ENCODE measurements around the gene SNX2. TPM values are rescaled to one million over a fixed set of nuclear protein-coding genes. Genes with fewer than 3 reads are reported as not detected.

SNX2 gene
- total RNA-seq, 4 donors from 2014 or later = 27.3 to 337 (median 69.6) TPM

- TF ChIP-seq CTCF (IDR thresholded peaks at IDR 0.05) (no peak), POLR2AphosphoS5 (IDR thresholded peaks at IDR 0.05) (no peak), POLR2A (IDR thresholded peaks at IDR 0.05) (no peak), EP300 (IDR thresholded peaks at IDR 0.05; ENCODE audit: low read depth) (no peak)
- no peak for DNase-seq
- intact Hi-C loops (cut with DNase I; ENCODE audit: low total_unique reads) = no loop called here
- in situ Hi-C loops (cut with MboI; ENCODE audit: low pct_ligation_motif_present in 1 of 4, low pct_unique_long_range_greater_than_20kb in 1 of 4, low sequenced_read_pairs in 3 of 4) = no loop called here
- Histone ChIP-seq H3K27ac (no peak overlapping the region), H3K36me3 (peaks cover 0 to 29% (median 11%) of the 10 kb centered on the region in 4 donors), H3K27me3 (no peaks in the 10 kb centered on the region), H3K4me1 (no peaks in the 10 kb centered on the region), H3K9me3 (no peaks in the 10 kb centered on the region), H3K4me3 (no peak overlapping the region)
- 89 to 91% methylated on average over 1 of the region's 1 CpG for WGBS, 2 donors (ENCODE audit: low coverage in 1 of 2)
Observed at GRCh38 chr5:122831984-122832383, 57.1 kb downstream of the SNX2 start.

- no peaks in the 10 kb centered on the region for H3K27me3 ChIP-seq
- DNase-seq = no peak
- intact Hi-C loops (cut with DNase I; ENCODE audit: low total_unique reads) (no loop called here), in situ Hi-C loops (cut with MboI; ENCODE audit: low pct_ligation_motif_present in 1 of 4, low pct_unique_long_range_greater_than_20kb in 1 of 4, low sequenced_read_pairs in 3 of 4) (no loop called here)
- no peaks in the 10 kb centered on the region for H3K9me3 ChIP-seq
- H3K4me1 ChIP-seq = no peaks in the 10 kb centered on the region
- no peak overlapping the region for H3K4me3 ChIP-seq
- H3K27ac ChIP-seq = no peak overlapping the region
- TF ChIP-seq POLR2AphosphoS5 (IDR thresholded peaks at IDR 0.05) (no peak), CTCF (IDR thresholded peaks at IDR 0.05) (no peak), EP300 (IDR thresholded peaks at IDR 0.05; ENCODE audit: low read depth) (no peak), POLR2A (IDR thresholded peaks at IDR 0.05) (no peak)
- H3K36me3 ChIP-seq = no peaks in the 10 kb centered on the region
- WGBS, 2 donors (ENCODE audit: low coverage in 1 of 2) = 88 to 100% methylated on average over 1 of the region's 1 CpG
Observed at GRCh38 chr5:122835681-122836080, 60.8 kb downstream of the SNX2 start.

- no peak for DNase-seq
- no peaks in the 10 kb centered on the region for H3K9me3 ChIP-seq
- no peak overlapping the region for H3K4me3 ChIP-seq
- in situ Hi-C loops (cut with MboI; ENCODE audit: low pct_ligation_motif_present in 1 of 4, low pct_unique_long_range_greater_than_20kb in 1 of 4, low sequenced_read_pairs in 3 of 4) = no loop called here
- TF ChIP-seq CTCF (IDR thresholded peaks at IDR 0.05) = no peak
- TF ChIP-seq EP300 (IDR thresholded peaks at IDR 0.05; ENCODE audit: low read depth) = no peak
- TF ChIP-seq POLR2A (IDR thresholded peaks at IDR 0.05) = no peak
- no peak for TF ChIP-seq POLR2AphosphoS5 (IDR thresholded peaks at IDR 0.05)
- no peaks in the 10 kb centered on the region for H3K27me3 ChIP-seq
- no peaks in the 10 kb centered on the region for H3K4me1 ChIP-seq
- intact Hi-C loops (cut with DNase I; ENCODE audit: low total_unique reads) = no loop called here
- no peak overlapping the region for H3K27ac ChIP-seq
- WGBS, 2 donors (ENCODE audit: low coverage in 1 of 2) = 73 to 82% methylated on average over 3 of the region's 3 CpGs
- H3K36me3 ChIP-seq = no peaks in the 10 kb centered on the region
Observed at GRCh38 chr5:122836947-122837346, 62.1 kb downstream of the SNX2 start.

- Histone ChIP-seq H3K4me1 (peaks cover 0 to 11% (median 5%) of the 10 kb centered on the region in 4 donors), H3K4me3 (no peak overlapping the region), H3K27ac (no peak overlapping the region), H3K27me3 (no peaks in the 10 kb centered on the region), H3K36me3 (no peaks in the 10 kb centered on the region), H3K9me3 (no peaks in the 10 kb centered on the region)
- DNase-seq = no peak
- in situ Hi-C loops (cut with MboI; ENCODE audit: low pct_ligation_motif_present in 1 of 4, low pct_unique_long_range_greater_than_20kb in 1 of 4, low sequenced_read_pairs in 3 of 4) (no loop called here), intact Hi-C loops (cut with DNase I; ENCODE audit: low total_unique reads) (no loop called here)
- TF ChIP-seq POLR2AphosphoS5 (IDR thresholded peaks at IDR 0.05) = no peak
- TF ChIP-seq CTCF (IDR thresholded peaks at IDR 0.05) = no peak
- no peak for TF ChIP-seq EP300 (IDR thresholded peaks at IDR 0.05; ENCODE audit: low read depth)
- no peak for TF ChIP-seq POLR2A (IDR thresholded peaks at IDR 0.05)
- WGBS, 2 donors (ENCODE audit: low coverage in 1 of 2) = 89 to 95% methylated on average over 3 to 4 of the region's 4 CpGs
Observed at GRCh38 chr5:122839731-122840130, 64.9 kb downstream of the SNX2 start.
